HG02763 (cell line): Measurements from ENCODE around the gene CADPS2.
"Not testable (repeated sequence)": the region's sequence is repeated elsewhere in the genome, so short reads cannot be mapped to it uniquely, and the experiment has no call there.

Source experiments
- ATAC-seq: cut with Tn5 transposase; IDR thresholded peaks from one replicate; pipeline ENCODE4 v1.9.1; 2021; ENCODE audit warnings: mild to moderate bottlenecking, moderate library complexity; ENCODE audit not compliant: unreplicated experiment

The CADPS2 gene

DNA sequence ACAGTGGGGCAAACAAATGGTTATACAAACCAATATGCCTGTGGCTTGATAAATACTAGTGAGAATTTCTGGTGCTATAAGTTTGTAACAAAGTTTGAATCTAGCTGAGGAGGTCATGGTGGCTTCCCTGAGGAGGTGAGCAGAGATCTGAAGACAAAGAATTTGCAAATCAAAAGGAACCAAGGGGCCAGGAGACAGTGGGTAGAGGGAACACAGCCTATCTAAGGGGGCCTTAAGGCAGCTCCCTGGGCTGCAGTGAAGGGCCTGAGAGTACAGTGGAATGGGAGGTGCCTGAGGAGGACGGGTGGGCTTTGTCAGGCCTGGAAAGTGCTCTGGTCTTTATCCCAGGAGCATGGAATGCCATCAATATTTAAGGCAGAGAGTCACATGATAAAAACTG is 209.1 kb downstream of the CADPS2 start:
- no peak for ATAC-seq

DNA sequence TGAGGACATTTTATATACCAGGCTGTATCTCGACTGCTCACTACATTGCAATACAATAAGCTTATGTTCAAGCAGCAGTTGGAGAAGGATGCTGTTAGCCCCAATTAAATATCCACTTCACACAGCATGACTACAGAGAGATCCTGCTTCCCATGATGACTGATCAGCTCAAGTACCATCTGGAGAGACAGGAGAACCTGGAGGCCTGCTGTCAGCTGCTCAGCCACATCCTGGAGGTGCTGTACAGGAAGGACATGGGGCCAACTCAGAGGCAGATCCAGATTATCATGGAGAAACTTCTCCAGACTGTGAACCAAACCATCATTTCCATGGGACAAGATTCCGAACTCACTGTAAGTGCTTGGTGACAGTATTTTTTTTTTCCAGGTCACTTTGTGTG is 209.8 kb downstream of the CADPS2 start:
- no peak for ATAC-seq

DNA sequence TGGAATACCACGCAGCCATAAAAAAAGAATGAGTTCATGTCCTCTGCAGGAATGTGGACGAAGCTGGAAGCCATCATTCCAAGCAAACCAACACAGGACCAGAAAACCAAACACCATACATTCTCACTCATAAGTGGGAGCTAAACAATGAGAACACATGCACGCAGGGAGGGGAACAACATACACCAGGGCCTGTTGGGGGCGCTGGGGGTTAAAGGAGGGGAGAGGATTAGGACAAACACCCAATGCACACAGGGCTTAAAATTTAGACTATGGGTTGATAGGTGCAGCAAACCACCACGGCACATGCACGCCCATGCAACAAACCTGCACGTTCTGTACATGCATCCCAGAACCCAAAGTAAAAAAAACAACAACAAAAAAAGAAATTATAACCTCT is 210.6 kb downstream of the CADPS2 start:
- no peak for ATAC-seq

- ATAC-seq = no peak
These were observed 211.2 kb downstream of the CADPS2 start for GRCh38 chr7:122675011-122675410.

DNA sequence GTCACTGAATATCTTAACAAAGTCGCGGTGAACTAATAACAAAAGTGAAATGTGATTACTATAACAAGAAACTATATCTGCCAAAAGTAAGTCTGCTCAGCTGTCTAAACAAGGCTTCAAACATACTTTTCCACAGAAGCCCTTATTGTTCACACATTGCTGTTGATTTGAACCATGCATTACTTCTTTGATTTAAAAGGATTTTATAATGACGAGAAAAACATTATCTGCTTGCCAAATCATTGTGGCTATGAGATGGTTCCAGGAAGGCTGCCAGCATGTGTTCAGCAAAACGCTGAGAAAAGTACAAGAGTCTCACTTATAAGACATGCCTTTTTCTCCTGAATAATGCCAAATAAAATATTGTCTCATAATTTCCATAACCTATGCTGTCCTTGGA is 211.8 kb downstream of the CADPS2 start:
- no peak for ATAC-seq

- no peak for ATAC-seq
These were observed 212.3 kb downstream of the CADPS2 start for GRCh38 chr7:122673951-122674350.

DNA sequence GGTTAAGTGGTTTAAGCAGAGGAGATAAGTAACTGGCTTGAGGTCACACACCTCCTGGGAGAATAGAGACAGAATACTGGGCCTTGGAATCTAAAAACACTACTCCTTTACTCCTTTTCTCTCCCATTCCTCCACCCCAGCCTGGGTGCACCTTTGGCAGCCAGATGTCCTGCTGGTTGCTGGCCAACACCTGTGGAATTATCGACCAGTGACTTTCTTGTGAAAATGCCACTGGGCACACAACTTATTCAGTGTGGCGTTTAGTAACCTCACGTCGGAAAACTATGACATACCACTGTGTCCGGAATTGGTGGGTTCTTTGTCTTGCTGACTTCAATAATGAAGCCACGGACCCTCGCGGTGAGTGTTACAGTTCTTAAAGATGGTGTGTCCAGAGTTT is 213.7 kb downstream of the CADPS2 start:
- no peak for ATAC-seq

DNA sequence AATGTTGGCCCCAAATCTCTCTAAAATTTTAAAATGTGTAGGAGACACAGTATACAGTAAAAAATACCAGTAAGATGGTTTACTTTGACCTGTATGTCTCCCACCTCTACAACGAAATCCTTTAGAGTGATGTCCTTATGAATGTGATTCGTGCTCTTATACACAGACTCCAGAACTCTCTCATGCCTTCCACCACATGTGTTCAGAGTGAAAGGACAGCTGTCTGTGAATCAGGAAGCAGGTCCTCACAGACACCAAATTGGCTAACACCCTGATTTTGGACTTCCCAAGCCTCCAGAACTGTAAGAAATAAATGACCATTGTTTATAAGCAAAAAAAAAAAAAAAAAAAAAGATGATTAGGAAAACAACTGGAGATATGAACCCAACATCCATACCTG is 222.5 kb downstream of the CADPS2 start:
- no peak for ATAC-seq

DNA sequence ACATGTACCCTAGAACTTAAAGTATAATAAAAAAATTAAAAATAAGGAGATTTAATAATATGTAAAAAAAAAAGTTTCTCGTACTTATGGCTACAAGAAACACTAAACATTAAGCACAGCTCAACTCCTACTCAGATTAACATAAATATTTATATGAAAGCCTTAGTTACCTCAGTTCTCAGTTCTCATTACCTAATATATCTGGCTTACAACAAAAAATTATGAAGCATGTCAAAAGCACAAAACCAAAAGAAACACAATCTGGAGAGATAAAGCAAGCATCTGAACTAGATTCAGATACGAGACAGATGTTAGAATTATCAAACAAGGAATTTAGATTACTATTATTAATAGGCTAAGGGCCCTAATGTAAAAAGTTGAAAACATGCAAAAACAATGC is 227.4 kb downstream of the CADPS2 start:
- no peak for ATAC-seq

DNA sequence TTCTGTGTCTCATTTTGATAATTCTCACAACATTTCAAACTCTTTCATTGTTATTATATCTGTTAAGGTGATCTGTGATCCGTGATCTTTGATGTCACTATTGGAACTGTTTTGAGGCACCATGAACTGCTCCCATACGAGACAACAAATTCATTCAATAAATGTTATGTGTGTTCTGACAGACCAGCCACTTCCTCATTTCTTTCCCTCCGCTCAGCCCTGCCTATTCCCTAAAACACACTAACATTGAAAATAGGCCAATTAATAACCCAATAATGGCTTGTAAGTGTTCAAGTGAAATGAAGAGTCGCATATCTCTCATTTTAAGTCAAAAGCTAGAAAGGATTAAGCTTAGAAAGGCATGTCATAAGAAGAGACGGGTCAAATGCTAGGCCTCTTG is 232.6 kb downstream of the CADPS2 start:
- no peak for ATAC-seq

DNA sequence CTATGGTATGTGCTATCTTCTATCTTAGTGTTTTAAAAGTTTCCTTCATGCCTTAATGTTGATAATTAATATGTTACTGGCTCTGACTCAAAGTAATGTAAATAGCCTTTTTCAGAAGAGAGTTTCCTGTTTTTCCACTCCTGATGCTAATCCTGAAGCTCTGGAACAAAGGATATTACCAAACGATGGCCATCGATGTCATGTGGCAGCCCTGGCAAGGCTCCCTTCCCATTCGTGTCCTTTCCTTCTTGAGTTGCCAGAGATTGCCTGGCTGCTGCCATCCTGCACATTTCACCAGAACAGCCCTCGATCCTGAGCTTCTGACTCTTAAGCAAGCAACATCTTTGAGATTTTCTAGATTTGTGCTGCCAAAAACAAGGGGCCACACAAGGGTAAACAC is 233.4 kb downstream of the CADPS2 start:
- ATAC-seq = no peak

DNA sequence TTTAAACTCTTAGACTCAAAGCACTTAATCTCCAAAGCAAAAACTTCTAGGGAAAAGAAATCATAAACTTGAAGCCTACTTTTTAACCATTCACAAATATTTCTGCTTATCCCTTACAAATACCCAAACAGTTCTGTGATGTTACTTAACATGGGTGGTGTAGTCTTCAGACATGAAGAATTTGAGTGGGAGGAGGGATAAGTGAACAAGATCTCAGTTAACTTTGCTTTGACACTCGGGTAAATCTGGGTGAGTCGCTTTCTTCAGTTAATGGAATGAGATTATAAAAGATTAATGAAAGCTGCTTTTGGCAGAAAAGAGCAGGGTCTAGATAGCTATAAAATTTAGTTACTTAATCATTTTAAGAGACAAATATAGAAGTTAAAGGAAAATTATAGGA is 234.8 kb downstream of the CADPS2 start:
- ATAC-seq = no peak

GRCh38 chr7:122643250-122643649 is 243.0 kb downstream of the CADPS2 start:
- ATAC-seq = no peak

DNA sequence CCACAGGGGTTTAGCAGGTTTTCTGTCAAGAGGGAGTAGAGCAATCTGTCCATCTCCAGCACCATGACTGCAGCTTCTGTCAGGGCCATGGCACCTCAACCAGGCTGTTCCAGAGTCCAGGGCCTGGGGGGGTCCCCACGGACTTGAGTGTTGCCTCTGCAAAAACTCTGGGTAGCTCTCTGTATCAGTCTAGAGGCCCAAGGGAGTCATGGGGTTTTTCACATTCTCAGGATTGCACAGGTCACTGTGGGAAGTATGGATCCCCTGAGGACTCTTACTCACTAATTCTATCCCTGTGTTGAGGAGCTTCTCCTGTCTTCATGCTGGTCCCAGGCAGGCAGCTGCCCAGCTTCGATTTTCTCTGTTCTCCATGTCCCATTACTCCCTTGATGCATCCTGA is 247.8 kb downstream of the CADPS2 start:
- no peak for ATAC-seq

- ATAC-seq = no peak
These were observed 248.5 kb downstream of the CADPS2 start for GRCh38 chr7:122637784-122638183.

GRCh38 chr7:122635481-122635880 is 250.8 kb downstream of the CADPS2 start:
- ATAC-seq = not testable (repeated sequence)

GRCh38 chr7:122633472-122633871 is 252.8 kb downstream of the CADPS2 start:
- ATAC-seq = no peak

GRCh38 chr7:122632238-122632637 is 254.0 kb downstream of the CADPS2 start:
- ATAC-seq = no peak

DNA sequence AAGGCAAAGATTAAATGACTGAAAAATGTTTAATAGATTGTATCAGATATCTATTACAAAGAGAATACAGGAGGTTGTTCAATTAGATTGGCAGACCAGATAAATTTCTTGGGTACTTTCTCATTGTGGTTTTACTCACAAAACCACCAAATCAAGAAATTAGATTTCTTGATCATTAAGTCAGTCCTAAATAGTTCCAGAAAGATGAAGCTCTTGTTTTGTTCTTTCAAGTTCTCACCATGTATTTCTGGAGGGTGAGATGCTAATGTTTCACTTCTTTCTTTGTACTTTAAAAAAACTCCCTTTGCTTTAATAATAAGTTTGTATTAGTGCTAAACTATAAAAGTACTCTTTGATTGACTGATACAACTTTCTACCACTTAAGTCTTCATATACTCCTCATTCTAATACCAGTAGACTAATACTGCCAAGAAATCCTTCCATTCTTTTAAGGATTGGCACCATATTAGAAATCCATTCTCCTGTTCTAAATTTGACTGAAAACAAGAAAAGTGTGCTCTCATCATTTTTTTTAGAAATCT is 256.8 kb downstream of the CADPS2 start:
- no peak for ATAC-seq

- no peak for ATAC-seq
These were observed 257.4 kb downstream of the CADPS2 start for GRCh38 chr7:122628651-122629411.

DNA sequence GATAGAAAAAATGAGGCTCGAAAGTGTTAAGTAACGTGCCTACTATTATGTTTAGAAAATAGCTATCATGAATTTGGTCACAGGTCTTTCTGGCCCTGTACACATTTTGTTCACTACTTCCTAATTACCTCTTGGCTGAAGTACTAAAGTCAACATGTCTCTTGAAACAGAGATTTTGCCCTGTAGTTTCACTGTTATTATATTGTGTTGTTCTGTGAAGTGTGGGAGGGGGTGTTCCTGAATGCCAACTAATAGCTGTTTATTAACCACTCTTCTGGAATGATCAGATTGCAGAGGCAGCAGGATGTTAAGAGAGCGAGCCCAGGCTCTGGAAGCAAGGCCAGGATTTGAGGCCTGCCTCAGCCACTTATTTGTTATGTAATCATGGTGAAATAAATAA is 259.5 kb downstream of the CADPS2 start:
- no peak for ATAC-seq

- no peak for ATAC-seq
These were observed 263.6 kb downstream of the CADPS2 start for GRCh38 chr7:122622682-122623081.

GRCh38 chr7:122619664-122620063 is 266.6 kb downstream of the CADPS2 start:
- ATAC-seq = no peak
